Fibroblast of pulmonary artery (primary cell): ENCODE results near the gene PEX5.
"Not testable (repeated sequence)": the region's sequence is repeated elsewhere in the genome, so short reads cannot be mapped to it uniquely, and the experiment has no call there.

Source experiments
- DNase-seq: peaks from one replicate; pipeline ENCODE4 v3.0.0-alpha.2; 2010; ENCODE audit warnings: low read depth
- H3K4me3 ChIP-seq: replicated peaks from 2 replicates; pipeline ENCODE4 v1.5.1; 2011; ENCODE audit warnings: low read depth, mild to moderate bottlenecking, control low read depth, low read length, moderate library complexity
- TF ChIP-seq, protein P1 (sequence below): IDR thresholded peaks from 2 replicates; pipeline ENCODE4 v1.5.1; 2011; ENCODE audit warnings: mild to moderate bottlenecking, control low read depth, low read length, inconsistent platforms; ENCODE audit errors: missing control alignments

The PEX5 gene

GRCh38 chr12:7212678-7213077, 23.2 kb downstream of the PEX5 start:
- DNase-seq: no peak
- no peak overlapping the region for H3K4me3 ChIP-seq
- TF ChIP-seq, protein P1, sequence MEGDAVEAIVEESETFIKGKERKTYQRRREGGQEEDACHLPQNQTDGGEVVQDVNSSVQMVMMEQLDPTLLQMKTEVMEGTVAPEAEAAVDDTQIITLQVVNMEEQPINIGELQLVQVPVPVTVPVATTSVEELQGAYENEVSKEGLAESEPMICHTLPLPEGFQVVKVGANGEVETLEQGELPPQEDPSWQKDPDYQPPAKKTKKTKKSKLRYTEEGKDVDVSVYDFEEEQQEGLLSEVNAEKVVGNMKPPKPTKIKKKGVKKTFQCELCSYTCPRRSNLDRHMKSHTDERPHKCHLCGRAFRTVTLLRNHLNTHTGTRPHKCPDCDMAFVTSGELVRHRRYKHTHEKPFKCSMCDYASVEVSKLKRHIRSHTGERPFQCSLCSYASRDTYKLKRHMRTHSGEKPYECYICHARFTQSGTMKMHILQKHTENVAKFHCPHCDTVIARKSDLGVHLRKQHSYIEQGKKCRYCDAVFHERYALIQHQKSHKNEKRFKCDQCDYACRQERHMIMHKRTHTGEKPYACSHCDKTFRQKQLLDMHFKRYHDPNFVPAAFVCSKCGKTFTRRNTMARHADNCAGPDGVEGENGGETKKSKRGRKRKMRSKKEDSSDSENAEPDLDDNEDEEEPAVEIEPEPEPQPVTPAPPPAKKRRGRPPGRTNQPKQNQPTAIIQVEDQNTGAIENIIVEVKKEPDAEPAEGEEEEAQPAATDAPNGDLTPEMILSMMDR: no peak

GRCh38 chr12:7213745-7214144, 24.3 kb downstream of the PEX5 start:
- not testable (repeated sequence) for DNase-seq, H3K4me3 ChIP-seq

- no peak overlapping the region for H3K4me3 ChIP-seq
- TF ChIP-seq, protein P1: no peak
- no peak for DNase-seq
Measured at GRCh38 chr12:7217475-7218069, 28.1 kb downstream of the PEX5 start.

- peak; percentile 84 for DNase-seq
- H3K4me3 ChIP-seq: no peak overlapping the region
- TF ChIP-seq, protein P1: peak; percentile 96
Measured at GRCh38 chr12:7219599-7220243, 30.2 kb downstream of the PEX5 start.

- no peak overlapping the region for H3K4me3 ChIP-seq
- DNase-seq: no peak
- TF ChIP-seq, protein P1: no peak
Measured at GRCh38 chr12:7221486-7221885, 32.0 kb downstream of the PEX5 start.

DNA sequence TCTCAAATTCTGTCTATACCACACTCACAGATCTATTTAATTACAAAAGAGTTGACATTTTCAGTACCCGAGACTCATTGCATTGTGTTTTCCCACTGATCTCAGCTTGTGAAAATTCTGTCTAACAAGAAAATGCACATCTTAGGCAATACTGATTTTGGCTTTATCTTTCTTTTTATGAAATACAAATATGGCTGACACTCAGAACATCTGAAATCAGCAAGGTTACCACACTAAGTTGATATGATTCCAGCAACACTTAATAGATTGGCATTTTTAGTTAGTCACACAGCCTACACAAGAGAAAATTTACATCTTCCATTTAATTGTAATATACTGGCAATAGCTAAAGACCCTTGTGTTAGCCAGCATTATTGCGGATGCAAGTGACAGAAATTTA, 40.3 kb downstream of the PEX5 start:
- TF ChIP-seq, protein P1: no peak
- no peak overlapping the region for H3K4me3 ChIP-seq
- no peak for DNase-seq

DNA sequence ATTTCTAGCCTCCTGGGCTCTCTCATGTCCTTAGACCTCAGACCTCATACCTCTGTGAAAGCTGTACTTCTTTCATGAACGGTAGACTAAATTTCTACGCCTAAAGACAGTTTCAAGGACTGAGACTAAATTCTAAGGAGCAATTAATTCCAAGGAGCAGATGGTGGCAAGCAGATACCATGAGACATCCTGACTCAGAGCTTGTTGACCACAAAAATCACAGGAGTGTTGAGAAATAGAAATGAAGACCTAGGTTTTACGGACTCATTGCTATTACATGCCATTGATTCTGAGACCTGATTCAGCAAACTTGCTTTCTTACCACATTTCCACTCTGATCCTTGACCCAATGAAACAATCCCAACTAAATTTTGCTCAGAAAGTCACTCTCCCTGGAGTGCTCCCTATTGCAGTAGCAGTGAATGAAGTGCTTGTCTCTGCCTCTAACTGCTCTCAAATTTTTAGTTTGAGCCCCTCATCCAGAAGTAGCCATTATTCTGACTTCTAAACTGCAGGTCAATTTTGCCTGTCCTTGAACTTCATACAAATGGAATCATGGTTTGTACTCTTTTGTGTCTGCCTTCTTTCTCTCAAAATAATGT, 52.0 kb downstream of the PEX5 start:
- TF ChIP-seq, protein P1: no peak

More for the DNA sequence above, 52.0 kb downstream of the PEX5 start:
- DNase-seq: peak; percentile 3
- no peak overlapping the region for H3K4me3 ChIP-seq
